Stimulated activated CD4-positive, alpha-beta T cell treated with anti-CD3 and anti-CD28 coated beads, Interleukin-2, amount 100 ng/mL, for 48 hours (primary cell): Measurements from ENCODE around the gene CSF2RB.

Source experiments
- DNase-seq, 2 donors: peaks; one replicate each; pipeline ENCODE4 v3.0.0-alpha.2; 2020

CSF2RB gene

DNA sequence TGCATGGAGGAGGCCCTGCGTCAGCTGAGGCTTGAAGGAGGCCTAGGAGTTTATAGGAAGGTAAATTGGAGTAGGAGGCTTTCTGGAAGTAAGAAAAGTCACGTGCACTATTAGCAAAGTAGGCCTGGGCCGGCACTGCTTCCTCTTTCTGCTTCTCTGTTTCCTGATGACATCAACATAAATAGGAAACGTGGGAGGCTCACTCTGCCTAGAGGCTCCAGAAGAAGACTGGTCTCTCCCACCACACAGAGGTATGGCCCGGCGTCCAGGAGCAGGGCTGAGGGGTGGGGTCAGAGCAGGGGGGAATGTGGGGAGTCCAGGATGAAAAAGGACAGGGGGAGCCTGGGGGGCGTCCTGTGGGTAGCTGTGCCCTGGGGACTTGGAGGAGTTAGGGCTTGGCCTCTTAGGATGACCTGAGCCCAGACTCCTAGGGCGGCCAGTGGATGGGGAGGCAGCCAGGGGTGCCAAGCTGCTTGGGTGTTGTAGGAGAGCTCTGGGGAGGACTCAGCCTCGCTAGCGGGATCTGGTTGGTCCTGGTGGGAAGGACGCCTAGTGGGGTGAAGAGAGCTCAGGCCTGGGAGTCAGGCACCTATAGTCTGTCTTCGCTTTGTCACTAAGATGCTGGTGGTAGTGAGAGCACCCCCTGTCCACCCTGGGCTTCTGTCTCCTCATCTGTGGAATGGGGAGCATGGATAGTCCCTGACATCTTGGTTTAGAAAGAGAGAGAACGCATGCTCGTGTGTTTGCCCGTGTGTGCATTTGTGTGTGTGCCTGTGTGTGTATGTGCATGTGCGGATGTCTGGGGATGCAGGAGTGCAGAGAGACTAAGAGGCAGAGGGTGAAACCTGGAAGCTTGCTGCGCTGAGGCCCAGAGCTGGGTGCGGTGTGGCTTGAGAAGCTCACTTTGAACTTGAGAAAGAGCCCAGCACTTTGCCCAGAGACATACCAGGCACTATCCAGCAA lies at the start of gene CSF2RB:
Gene CSF2RB (plus strand): TSS at position 202 of the 963 bp plus-strand sequence. CDS start 8,580 bp downstream, outside the sequence.
- no peak for DNase-seq

DNA sequence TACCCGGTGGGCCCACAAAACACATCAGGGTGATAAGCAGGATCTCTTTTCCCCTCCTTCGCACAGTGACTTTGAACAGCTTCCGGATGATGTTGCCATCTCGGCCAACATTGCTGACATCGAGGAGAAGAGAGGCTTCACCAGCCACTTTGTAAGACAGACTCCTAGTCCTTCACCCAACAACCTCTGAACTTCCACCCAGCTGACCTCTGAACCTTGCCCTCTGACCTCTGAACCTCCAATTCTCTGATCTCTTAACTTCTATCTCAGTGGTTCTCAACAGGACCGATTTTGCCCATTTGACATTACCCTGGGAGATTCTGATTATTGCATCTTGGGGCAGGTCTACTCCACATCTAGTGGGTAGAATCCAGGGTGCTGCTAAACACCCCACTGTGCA lies 49.4 kb upstream of the CSF2RB start:
- no peak for DNase-seq

DNA sequence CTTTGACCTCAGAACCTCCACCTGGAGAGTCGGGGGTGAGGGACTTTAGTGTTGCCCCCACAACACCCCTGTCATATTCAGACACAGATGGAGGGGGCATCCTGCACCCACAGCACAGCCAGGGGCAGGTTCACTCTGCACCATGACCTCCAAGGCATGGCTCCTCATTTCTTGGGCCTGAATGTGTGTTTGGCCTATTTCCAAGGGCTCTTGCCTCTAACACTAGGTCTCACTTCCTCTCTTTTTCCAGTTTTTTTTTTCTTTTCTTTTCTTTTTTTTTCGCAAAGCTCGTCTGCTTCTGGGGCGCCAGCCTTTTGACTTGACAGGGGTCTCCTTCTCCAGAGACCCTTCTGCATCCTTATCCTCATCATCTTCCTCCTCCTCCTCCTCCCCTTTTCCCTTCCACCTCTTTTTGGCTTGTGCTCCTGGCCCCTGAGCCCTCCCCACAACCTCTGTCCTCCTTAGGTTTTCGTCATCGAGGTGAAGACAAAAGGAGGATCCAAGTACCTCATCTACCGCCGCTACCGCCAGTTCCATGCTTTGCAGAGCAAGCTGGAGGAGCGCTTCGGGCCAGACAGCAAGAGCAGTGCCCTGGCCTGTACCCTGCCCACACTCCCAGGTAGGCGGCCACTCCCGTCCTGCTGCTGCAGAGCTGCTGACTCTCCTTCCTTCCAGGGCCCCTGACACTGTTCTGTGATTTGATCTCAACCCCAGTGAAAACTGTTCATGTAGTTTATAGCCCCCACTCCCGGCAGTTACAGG lies 48.8 kb upstream of the CSF2RB start:
- no peak for DNase-seq

DNA sequence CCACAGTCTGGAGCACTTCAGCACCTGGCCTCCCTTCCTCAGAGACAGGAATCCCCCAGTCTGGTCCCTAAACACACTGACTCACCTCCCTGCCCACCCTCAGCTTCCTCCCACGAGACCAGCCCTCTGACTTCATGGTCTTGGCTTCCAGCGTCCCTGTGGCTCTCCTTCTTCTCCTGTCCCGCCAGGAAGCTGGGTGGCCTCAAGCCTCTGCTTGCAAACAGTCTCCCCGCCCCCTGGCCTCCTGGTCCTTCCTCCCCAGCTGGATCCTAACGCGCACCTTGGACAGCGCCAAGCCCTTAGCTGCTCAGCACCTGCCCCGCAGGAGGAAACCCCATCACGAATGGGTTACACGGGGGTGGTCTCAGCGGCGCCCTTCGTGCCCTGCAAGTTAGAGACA lies 48.1 kb upstream of the CSF2RB start:
- no peak for DNase-seq

DNA sequence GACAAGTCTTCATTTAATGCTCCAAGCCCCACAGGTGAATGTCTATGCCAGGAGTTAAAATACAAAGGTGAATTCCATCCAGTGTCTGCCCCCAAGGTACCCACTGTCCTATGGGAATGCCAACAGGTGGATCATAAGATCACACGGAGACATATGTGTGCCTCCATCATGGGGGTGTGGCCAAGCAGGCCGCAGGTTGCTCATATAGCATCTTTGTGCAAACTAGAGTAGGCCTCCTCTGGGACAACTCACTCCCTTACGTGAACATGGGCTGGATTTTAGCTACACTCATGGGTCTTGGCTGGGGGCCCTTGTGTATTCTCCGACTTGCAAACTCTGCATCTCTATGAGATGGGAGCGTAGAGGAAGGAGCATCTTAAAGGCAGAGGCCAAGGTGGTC lies 45.7 kb upstream of the CSF2RB start:
- DNase-seq = no peak

DNA sequence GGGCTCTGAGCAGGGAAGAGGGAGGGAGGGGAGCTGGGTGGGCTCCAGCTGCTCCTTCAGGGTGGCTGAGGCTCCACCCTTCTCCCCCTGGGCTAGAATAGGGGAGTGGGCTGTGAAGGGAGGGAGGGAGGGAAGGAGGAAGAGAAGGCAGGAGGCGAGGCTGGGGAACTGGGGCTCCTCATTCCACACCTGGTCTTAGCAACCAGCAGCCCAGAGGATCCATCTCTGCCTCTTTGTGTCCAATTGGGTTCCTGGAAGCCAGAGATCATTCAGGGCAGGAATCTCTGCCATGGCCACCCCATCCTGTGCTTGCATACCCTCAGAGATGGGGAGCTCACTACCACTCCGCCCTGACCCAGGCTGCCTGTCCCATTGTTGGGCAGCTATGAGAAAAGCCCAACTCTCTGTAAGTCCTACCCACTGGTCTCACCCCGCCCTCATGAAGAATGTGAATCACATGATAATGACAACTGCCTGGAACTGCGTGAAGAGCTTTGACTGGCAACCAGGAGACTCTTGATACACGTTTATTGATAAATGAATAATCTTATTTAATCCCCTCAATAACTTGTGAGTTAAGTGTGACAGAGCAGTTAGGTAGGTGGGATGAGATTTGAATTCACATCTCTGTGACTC lies 44.8 kb upstream of the CSF2RB start:
- no peak for DNase-seq

DNA sequence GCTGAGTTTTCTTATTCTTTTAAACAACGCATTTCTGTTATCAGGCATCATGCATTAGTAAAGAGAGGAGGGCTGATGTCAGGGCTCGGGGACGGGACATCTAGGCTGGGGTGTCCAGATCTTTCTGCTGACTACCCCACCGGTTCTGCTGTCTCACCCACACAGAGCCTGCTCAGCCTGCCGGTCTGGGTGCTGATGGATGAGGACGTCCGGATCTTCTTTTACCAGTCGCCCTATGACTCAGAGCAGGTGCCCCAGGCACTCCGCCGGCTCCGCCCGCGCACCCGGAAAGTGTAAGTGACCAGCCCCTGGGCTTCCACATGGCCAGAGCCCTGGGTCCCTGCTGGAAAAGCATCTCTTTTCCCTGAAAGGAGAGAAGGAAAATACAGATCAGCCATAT lies 43.2 kb upstream of the CSF2RB start:
- DNase-seq = no peak

DNA sequence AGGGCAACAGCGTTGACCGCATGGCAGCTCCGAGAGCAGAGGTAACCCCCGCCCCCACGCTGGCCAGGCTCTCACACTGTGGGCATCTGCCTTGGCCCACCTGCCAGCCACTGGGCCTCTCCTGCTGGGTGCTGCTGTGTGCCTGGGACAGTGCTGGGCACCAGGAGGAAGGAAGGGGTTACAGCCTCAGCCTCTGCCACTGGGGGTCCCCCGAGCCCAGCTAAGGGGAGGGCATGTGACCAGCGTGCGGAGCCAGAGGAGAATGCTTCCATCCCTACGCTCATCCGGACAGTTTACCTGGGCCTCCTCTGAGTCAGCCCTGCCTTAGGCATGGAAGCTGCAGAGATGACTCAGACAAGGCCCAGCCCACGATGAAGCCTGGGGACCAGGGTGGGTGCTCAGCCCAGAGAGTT lies 41.8 kb upstream of the CSF2RB start:
- DNase-seq = no peak

DNA sequence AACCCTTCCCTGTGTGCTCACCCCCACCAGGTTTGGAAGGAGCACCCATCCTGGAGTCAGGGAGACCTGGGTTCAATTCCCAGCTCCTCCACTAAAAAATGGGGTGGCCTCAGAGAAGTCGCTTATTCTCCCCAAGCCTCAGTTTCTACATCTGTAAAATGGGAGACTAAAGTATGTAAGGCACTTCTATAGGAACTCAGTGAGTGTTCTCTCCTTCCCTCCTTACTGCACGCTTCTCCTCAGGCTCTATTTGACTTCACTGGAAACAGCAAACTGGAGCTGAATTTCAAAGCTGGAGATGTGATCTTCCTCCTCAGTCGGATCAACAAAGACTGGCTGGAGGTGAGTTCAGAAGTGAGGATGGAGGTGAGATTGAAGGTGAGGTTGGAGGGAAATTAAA lies 41.3 kb upstream of the CSF2RB start:
- no peak for DNase-seq

DNA sequence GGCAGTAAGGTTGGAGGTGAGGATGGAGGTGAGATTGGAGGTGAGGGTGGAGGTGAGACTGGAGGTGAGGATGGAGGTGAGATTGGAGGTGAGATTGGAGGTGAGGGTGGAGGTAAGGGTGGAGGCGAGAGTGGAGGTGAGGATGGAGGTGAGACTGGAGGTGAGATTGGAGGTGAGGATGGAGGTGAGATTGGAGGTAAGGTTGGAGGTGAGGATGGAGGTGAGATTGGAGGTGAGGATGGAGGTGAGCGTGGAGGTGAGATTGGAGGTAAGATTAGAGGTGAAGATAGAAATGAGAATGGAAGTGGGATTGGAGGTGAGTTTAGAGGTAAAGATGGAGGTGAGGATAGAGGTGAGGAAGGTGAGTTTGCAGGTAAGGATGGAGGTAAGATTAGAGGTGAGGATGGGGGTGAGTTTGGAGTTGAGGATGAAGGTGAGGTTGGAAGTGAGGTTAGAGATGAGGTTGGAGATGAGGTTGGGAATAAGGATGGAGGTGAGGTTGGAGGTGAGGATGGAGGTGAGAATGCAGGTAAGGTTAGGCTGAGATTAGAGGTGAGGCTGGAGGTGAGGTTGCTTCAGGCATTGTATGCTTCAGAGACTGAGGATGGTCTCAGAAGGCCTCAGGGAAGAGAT lies 40.4 kb upstream of the CSF2RB start:
- no peak for DNase-seq

DNA sequence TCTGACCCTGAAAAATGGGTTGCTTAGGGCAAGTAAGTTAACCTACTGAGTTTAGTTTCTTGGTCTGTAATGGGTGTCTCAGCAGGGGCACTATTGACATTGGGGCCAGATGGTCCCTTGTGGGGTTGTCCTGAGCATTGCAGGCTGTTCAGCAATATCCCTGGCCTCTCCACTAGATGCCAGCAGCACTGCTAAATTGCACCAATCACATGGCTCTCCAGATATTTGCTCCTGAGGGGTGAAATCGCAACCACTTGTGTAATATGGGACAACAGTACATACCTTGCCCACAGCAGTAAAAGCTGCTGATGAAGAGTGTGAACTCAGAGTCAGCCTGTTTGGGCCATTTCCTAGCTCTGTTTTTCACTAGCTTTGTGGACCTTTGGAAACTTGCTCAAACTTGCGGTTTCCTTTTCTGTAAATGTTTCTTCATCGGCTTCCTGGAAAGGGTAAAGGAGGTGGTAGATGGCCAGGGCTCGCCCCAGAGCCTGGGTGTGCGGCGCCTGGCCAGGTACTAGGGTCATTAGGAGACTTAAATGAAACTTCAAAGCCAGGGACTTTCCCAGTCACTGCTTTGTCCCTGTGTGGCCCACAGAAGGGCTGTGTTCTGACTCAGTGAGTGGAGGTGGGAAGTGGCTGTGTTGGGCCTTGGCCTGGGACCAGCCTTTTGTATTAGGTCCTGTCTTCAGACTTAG lies 39.7 kb upstream of the CSF2RB start:
- DNase-seq = peak; percentile 17 to 28

DNA sequence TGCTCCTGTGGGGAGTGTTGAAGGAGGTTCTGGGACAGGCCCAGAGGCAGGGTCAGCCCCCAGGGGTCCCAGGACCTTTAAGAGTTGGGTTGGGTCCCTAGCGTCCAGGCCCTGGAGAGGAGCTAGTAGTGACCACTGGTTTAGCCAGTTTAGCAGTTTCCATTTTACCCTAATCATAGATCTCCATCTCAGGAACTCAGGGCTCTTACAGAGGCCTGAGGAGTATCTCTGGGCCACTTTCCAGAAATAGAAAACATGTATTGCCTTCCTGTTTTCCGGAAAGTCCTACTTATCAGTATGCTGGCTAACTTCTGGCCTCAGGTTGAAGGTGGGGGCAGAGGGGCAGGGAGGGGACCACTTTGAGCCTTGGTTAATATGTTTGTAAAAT lies 39.1 kb upstream of the CSF2RB start:
- DNase-seq = no peak

DNA sequence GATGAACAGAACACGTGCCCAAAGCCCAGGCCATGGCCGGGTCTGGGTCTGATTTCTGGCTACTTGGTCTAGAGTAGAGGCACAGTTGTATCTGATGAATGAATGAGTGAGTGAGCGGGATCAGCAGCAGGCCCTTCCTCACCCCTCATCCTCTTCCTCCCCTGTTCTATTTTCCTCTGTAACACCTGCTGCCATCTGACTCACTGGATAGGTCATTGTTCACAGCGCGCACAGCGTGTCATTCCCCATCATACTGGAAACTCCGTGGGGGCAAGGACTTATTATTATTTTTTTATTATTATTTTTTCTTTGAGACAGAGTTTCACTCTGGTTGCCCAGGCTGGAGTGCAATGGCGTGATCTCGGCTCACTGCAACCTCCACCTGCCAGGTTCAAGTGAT lies 38.7 kb upstream of the CSF2RB start:
- no peak for DNase-seq

DNA sequence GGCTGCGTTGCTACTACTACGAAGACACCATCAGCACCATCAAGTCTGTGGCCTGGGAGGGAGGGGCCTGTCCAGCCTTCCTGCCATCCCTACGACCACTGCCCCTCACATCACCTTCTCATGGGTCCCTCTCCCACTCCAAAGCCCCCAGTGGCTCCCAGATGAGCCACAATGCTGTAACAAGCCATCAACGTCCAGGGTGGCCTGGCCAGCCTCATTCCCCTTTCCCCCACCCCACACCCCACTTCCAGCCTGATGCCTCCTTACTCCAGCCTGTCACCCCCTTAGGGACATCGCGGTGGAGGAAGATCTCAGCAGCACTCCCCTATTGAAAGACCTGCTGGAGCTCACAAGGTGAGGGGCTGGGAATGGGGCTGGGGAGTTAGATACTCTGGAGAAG lies 37.7 kb upstream of the CSF2RB start:
- DNase-seq = no peak

DNA sequence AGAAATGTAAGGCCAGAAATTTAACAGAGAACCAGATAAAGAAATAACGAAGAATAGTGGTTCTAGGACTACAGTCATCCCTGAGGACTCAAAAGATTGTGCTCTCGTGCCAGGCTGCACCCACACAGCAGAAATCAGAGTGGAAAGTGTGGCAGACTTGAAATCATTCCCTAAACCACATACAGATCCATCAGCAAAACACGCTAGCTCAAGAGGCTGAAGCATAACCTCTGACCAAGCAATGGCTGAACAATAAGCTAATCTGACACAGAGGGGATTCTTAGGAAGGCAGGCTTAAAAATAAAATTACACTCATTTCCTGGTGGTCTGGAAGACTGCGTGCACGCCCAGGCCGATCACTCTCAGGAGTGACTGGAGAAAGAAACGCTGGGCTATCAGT lies 33.7 kb upstream of the CSF2RB start:
- no peak for DNase-seq

DNA sequence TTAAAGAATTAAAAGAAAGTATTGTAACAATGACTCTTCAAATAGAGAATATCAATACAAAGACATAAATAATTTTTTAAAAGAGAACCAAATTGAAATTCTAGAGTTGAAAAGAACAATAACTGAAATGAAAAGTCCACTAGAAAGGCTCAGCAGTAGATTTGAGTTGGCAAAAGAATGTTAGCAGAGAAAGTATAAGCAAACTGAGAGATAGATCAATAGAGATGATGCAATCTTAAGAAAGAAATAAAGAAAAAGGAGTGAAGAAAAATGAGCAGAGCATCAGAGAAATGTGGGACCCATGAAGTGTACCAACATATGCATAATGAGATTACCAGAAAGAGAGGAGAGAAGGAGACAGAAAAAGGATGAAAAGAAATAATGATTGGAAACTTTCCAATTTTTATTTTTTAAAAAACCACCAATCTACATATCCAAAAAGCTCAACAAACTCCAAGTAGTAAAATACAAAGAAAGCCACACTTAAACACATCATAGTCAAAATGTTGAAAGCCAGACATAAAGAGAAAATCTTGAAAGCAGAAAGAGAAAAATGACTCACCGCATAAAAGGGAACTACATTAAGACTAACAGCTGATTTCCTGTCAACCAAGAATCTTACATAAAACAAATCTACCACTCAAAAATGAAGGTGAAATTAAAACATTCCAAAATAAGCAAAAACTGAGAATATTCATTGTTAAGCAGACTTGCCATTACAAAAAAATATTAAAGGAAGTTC lies 31.8 kb upstream of the CSF2RB start:
- no peak for DNase-seq

DNA sequence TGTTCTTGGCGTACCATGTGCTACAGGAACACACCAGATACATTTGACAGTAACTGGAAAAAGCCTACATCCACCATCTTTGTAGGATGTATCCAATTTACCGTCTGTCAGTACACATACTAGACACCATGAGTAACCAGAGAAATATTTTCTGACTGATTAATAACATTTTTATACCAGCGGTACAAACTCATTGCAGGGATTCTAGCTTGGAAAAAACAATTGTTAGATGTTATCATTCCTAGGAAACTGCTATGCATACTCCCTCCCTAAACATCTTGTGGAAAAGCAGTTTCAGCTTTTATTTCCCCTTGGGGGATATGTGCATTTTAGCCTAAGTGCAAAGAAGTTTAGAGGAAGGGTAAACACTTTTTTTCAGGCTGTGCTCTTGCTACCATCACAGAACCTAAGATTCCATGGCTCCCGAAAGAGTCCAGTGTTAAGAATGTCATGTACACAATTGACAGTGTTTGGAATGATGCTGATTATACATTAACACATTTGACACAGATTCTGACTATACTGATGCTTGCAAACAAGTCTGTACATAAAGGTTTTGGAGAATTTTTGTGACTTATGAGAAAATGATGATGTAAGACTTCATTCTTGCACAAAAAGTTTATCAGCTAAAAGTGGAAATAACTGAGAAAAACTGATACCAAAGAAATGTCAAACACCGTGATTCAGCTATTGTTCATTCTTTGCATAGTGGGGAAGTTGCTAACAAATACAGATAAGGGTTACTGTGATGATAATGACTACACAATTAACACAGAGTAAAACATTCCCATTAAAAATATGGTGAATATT lies 28.9 kb upstream of the CSF2RB start:
- no peak for DNase-seq

DNA sequence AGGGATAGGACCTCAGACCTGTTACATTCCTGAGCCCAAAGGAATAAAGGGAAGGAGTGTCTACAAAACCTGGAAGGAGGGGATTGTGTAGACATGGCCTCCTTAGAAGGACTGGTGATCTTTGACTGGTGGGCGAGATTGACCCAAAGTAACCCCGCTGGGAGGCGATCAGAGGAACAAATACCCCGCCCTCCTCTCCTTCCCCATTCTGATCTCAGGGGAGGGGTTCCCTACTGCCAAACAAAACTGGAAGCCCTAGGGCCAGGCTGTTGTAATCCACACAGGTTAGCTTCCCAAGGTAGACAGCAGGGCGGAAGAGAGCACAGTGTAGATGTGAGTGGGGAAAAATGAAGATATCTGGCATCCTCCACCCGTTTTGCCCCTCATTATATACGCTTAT lies 28.0 kb upstream of the CSF2RB start:
- DNase-seq = no peak

DNA sequence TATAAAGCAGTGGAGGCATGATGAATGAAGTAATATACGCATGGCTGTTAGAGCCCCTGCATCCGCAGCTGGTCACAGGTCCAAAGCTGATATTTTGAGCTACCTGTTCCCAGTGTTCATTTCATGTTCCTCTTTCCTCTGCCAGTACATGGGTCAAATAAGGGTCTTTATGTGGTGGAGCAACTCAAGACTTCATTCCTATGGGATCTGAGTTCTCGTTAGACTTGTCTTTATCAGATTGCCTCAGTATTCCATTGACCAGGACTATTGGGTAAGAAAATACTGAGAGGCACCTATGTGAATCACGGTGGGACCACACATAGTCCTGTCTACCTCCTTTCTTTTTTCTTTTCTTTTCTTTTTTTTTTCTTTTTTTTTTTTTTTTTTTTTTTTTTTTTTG lies 27.4 kb upstream of the CSF2RB start:
- DNase-seq = no peak

DNA sequence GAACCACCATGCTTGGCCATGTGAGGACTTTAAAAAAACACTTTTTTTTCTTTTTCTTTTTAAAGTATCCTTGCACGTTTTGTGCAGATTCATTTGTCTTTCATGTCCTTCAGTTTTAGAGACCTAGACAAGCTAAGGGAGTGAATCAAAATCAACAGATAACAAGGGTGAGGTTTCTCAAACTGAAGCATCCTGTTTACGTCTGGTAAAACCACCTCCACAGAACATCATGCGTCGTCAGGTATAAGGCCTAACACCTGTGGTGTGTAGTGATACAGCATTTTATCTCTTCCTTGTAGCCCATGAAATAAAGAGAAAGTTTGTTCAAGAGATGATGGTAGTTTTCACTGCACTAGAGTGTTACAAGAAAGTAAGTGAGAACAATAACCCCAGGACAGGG lies 26.3 kb upstream of the CSF2RB start:
- no peak for DNase-seq

DNA sequence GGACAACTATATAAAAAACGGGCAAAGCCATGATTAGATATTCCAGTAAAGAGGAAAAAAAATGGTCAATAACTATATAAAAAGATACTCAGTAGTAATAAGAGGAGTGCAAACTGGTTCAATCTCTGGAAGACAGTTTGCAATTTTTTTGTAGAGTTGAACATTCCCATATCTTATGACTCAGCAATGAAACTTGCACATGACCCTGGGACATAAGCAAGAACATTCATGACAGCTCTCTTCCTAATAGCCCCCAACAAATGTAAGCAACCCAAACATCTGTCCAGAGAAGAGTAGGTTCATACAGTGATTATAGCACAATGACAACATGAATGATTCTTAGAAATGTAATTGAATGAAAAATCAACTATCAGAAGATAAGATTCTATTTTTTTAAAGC lies 21.8 kb upstream of the CSF2RB start:
- DNase-seq = no peak
